ENCODE data around the gene TBC1D19.

DNA sequence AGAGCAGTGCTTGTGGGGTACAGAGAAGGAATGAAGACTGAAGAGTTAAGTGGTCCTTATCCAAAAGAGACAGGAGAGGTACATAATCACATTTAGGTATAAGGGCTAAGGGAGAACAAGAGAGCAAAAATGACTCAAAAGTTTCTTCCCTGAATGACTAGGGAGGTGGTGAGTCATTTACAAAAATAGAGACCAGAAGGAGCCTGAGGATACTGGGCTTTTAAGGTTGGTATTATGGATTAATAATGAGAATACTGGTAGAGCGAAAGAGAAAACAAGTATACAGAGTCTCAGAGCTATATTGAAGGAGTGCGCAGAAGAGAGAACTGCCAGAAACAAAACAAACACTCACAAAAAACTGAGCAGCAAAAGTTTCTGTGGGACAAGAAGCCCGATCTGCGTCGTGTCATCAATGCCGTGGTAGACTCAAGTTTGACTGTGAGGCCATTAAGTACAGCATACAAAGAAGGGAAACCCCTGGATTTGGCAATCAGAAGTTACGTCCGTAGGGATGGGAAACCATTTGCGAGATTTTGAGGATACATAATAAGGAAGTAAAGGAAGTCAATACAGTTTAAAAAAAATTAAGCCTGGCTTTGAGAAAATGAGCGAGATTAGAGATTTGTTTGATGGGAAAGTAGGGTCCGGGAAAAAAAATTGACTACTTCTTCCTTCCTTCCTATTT, 147.6 kb downstream of the TBC1D19 start:
- TF ChIP-seq, protein P1, sequence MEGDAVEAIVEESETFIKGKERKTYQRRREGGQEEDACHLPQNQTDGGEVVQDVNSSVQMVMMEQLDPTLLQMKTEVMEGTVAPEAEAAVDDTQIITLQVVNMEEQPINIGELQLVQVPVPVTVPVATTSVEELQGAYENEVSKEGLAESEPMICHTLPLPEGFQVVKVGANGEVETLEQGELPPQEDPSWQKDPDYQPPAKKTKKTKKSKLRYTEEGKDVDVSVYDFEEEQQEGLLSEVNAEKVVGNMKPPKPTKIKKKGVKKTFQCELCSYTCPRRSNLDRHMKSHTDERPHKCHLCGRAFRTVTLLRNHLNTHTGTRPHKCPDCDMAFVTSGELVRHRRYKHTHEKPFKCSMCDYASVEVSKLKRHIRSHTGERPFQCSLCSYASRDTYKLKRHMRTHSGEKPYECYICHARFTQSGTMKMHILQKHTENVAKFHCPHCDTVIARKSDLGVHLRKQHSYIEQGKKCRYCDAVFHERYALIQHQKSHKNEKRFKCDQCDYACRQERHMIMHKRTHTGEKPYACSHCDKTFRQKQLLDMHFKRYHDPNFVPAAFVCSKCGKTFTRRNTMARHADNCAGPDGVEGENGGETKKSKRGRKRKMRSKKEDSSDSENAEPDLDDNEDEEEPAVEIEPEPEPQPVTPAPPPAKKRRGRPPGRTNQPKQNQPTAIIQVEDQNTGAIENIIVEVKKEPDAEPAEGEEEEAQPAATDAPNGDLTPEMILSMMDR (IDR thresholded peaks at IDR 0.05; ENCODE audit: low read depth, low read length, poor library complexity, severe bottlenecking), result no peak
- TF ChIP-seq EZH2phosphoT487 (IDR thresholded peaks at IDR 0.05; ENCODE audit: borderline replicate concordance, low read length), result no peak

Measured in DOHH2 (cell line).